Activated naive CD8-positive, alpha-beta T cell treated with anti-CD3 and anti-CD28 coated beads, Interleukin-2, amount 50 U/mL, for 16 hours (primary cell): ENCODE data around the gene ZNF577.

Experiments used
- DNase-seq: peaks from one replicate; pipeline ENCODE4 v3.0.0-alpha.2; 2020; ENCODE audit warnings: low read depth, low spot score

Gene ZNF577

DNA sequence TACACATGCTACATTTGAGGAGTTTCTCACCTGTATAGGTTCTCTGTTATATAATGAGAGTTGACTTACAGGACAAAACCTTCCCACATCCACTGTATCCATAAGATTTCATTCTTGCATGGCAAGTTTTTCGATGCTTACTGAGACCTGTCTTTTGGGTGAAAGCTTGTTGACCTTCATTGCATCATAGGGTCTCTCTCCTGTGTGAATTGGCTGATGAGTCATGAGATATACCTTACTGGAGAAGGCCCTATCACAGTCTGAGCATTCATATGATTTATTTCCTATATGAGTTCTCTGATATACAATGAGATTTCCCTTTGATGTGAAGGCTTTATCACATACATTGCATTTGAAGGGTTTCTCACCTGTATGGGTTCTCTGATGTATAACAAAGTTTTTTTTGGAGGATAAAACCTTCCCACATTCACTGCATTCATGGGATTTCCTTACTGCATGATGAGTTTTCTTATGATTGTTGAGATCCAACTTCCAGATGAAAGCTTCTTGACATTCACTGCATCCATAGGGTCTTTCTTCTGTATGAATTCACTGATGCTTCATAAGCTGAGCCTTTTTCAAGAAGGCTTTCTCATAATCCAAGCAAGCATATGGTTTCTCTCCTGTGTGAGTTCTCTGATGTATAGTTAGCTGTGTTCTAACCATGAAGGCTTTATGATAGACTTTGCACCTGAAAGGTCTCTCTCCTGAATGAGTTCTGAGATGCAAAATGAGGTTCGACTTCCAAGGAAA lies 25.7 kb downstream of the ZNF577 start:
- no peak for DNase-seq

DNA sequence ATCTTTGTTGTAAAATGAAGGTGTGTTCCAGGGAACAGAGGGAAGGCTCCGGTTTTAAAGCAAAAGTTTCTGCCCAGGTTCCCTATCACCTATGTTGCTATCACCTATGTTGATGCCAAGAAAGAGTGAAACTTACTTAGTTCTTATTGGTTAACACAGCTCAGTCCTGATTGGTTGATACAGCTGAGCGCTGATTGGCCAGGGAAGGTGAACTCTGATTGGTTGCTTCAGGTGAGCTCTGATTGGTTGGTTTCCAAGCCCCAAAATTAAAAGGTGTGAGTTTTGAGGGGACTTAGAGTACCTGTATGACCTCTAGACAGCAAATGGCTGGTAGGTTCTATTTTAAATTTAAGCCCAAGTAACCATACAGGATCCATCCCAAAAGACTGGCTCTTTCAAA lies 50.6 kb downstream of the ZNF577 start:
- no peak for DNase-seq

DNA sequence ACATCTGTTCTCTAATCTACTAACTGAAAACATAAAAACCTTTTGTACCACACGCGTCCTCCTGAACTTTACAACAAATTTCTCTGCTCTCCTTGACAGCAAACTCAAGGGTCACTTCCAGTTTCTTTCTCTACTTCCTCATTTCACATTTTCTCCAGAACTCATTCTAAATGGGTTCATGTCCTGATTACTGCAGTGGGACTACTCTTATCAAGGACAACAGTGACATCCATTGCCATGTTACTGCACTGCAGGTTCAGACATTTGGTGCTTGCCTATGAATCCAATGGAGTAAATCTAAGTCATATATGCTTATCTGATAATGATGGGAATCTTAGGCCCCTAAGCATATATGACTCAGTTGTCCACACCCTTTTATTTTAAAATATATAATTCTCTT lies 57.5 kb downstream of the ZNF577 start:
- no peak for DNase-seq

DNA sequence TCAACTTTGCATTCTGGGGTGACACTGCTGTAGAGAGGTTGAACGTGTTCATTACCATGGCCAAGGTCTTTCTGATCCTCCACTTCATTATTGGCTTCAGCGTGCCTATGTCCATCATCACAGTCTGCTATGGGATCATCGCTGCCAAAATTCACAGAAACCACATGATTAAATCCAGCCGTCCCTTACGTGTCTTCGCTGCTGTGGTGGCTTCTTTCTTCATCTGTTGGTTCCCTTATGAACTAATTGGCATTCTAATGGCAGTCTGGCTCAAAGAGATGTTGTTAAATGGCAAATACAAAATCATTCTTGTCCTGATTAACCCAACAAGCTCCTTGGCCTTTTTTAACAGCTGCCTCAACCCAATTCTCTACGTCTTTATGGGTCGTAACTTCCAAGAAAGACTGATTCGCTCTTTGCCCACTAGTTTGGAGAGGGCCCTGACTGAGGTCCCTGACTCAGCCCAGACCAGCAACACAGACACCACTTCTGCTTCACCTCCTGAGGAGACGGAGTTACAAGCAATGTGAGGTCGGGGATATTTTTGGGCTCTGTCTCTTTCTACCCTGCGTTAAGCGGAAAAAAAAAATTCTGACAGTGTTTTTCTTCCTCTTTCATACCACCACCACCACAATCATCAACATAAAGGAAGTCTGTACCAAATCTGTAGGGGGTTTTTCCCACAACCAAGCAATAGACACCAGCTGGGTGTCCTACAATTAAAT lies 63.3 kb downstream of the ZNF577 start:
- no peak for DNase-seq

DNA sequence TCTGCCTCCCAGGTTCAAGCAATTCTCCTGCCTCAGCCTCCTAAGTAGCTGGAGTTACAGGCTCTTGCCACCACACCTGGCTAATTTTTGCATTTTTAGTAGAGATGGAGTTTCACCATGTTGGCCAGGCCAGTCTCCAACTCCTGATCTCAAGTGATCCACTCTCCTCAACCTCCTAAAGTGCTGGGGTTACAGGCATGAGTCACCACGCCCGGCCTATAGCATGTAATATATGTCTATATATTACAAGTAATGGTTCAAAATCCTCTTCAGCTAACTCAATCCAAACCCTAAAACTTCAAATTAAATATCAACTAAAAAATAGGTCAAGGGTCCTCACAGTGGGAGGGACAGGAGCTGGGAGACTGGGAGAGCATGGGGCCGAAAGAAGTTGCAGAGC lies 64.8 kb downstream of the ZNF577 start:
- no peak for DNase-seq

DNA sequence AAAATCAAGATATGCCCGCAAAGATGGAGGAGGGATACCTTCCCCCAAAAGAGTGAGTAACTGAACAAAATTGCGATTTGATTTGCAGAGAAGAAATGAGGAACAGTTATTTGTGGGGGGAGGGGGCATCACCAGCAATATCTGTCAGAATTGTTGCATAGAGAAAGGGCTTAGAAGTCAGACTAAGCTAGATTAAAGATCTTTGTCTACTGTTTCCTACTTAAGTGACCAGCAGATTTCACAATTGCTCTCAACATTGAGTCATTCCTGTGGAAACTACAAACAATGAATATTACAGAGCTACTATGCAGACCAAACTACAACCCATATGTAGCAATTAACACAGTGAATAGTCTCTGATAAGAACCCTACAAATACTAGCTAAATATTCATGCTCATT lies 65.4 kb downstream of the ZNF577 start:
- no peak for DNase-seq

DNA sequence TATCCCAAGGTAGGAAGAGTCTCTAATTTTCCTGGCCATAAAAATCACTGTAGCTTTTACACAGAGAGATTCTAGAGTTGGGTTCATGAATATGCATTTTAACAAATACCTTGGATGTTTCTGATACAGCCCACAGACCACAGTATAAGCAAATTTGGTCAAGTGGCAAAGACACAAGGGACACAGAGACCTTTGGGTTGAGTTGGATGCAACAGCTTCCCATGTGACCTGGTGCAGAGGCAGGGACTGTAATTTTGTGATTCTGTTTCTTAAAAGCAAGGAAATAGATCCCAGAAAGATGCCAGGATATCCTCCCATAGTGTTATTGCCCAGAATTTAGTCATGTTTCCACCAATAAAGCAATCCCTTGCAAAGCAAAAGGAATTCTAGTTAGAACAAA lies 65.8 kb downstream of the ZNF577 start:
- no peak for DNase-seq

DNA sequence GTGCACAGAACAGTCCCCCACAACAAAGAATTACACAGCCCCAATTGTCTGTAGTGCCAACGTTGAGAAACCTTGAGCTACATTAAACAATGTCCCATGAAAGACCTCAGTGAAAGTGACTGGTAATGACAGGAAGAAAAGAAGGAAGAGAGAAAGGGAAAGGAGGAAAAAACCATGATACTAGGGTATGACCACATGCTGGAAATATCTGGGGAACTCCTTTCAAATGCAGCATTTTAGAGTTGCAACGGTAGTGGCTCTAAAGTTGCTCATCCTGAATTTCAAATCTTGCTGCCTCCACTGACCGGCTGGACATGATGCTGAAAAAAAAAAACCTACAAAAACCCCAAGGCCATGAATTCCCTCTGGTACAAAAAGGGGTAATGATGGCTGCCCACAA lies 66.3 kb downstream of the ZNF577 start:
- DNase-seq: no peak
